ENCODE results near the gene SRGAP1. TPM values are rescaled to one million over a fixed set of nuclear protein-coding genes. Genes with fewer than 3 reads are reported as not detected.

The SRGAP1 gene
- total and polyA plus RNA-seq, 8 donors = 0.70 to 37.9 (median 9.8) TPM

- intact Hi-C loops (cut with DNase I; ENCODE audit: low total_unique reads) = no loop called here
- TF ChIP-seq CTCF (IDR thresholded peaks at IDR 0.05) (no peak), POLR2AphosphoS5 (IDR thresholded peaks at IDR 0.05) (no peak), POLR2A (IDR thresholded peaks at IDR 0.05) (no peak), EP300 (IDR thresholded peaks at IDR 0.05) (no peak)
- 69 to 82% (median 75%) methylated on average over 4 of the region's 4 CpGs for WGBS, 5 donors
- DNase-seq = no peak
- no peaks in the 10 kb centered on the region for H3K9me3 ChIP-seq
- no peak overlapping the region for H3K27ac ChIP-seq
- peaks cover 6 to 37% (median 25%) of the 10 kb centered on the region in 4 donors for H3K36me3 ChIP-seq
- peaks cover 0 to 10% (median 7%) of the 10 kb centered on the region in 4 donors for H3K4me1 ChIP-seq
- H3K27me3 ChIP-seq = no peaks in the 10 kb centered on the region
- H3K4me3 ChIP-seq = no peak overlapping the region
These were observed 34.9 kb upstream of the SRGAP1 start for GRCh38 chr12:63809566-63809965.

- intact Hi-C loops (cut with DNase I; ENCODE audit: low total_unique reads) = no loop called here
- Histone ChIP-seq H3K36me3 (peaks cover 6 to 32% (median 22%) of the 10 kb centered on the region in 4 donors), H3K4me3 (no peak overlapping the region), H3K27me3 (no peaks in the 10 kb centered on the region), H3K9me3 (no peaks in the 10 kb centered on the region), H3K4me1 (peaks cover 0 to 5% (median 2%) of the 10 kb centered on the region in 4 donors), H3K27ac (no peak overlapping the region)
- no peak for DNase-seq
- TF ChIP-seq EP300 (IDR thresholded peaks at IDR 0.05) (no peak), POLR2AphosphoS5 (IDR thresholded peaks at IDR 0.05) (no peak), POLR2A (IDR thresholded peaks at IDR 0.05) (no peak), CTCF (IDR thresholded peaks at IDR 0.05) (no peak)
- 66 to 73% (median 70%) methylated on average over 2 of the region's 2 CpGs for WGBS, 5 donors
These were observed 33.2 kb upstream of the SRGAP1 start for GRCh38 chr12:63811334-63811733.

- no peak for DNase-seq
- TF ChIP-seq POLR2AphosphoS5 (IDR thresholded peaks at IDR 0.05) = no peak
- no peak for TF ChIP-seq EP300 (IDR thresholded peaks at IDR 0.05)
- TF ChIP-seq POLR2A (IDR thresholded peaks at IDR 0.05) = no peak
- Histone ChIP-seq H3K36me3 (peaks cover 6 to 29% (median 20%) of the 10 kb centered on the region in 4 donors), H3K4me1 (peaks cover 0 to under 1% (median 0%) of the 10 kb centered on the region in 4 donors), H3K27ac (no peak overlapping the region), H3K9me3 (no peaks in the 10 kb centered on the region), H3K4me3 (no peak overlapping the region), H3K27me3 (no peaks in the 10 kb centered on the region)
- WGBS, 5 donors = 84 to 91% (median 87%) methylated on average over 2 of the region's 2 CpGs
- intact Hi-C loops (cut with DNase I; ENCODE audit: low total_unique reads) = no loop called here
These were observed 32.7 kb upstream of the SRGAP1 start for GRCh38 chr12:63811755-63812154.

DNA sequence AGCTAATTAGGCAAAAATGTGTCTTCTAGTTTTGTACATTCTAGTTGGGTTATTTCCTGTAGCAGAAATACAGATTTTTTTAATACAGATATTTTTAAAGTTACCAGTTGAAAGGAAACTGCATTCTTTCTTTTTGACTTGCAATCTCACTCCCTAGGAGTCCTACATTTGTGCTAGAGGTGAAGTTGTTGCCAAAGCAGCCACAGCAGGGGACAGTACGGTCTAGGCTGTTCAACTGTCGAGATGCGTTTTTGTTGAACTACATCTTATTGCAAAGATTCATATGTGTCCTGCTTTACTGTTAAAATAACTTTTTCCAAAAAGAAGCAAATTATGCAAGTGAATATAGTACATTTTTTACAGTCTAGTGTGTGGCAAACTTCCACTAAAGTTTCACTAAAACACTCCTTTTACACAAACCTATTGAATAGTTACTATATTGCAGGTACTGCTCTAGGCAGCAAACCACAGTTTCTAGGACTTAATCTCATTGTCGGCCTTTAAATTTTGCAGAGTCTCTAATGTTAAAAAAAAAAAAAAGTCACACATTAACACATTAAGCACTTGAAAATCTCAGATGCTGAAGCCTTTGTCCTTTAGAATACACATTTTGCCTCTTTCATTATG lies 30.2 kb upstream of the SRGAP1 start:
- TF ChIP-seq POLR2A (IDR thresholded peaks at IDR 0.05) (no peak), CTCF (IDR thresholded peaks at IDR 0.05) (no peak), POLR2AphosphoS5 (IDR thresholded peaks at IDR 0.05) (no peak), EP300 (IDR thresholded peaks at IDR 0.05) (no peak)
- H3K4me1 ChIP-seq = no peaks in the 10 kb centered on the region
- no peak for DNase-seq
- no peak overlapping the region for H3K27ac ChIP-seq
- no peak overlapping the region for H3K4me3 ChIP-seq
- peaks cover 0 to 14% (median 5%) of the 10 kb centered on the region in 4 donors for H3K9me3 ChIP-seq
- intact Hi-C loops (cut with DNase I; ENCODE audit: low total_unique reads) = no loop called here
- no peaks in the 10 kb centered on the region for H3K27me3 ChIP-seq
- WGBS, 5 donors = 66 to 77% (median 72%) methylated on average over 4 of the region's 4 CpGs
- peaks cover 0 to 4% (median 4%) of the 10 kb centered on the region in 4 donors for H3K36me3 ChIP-seq

DNA sequence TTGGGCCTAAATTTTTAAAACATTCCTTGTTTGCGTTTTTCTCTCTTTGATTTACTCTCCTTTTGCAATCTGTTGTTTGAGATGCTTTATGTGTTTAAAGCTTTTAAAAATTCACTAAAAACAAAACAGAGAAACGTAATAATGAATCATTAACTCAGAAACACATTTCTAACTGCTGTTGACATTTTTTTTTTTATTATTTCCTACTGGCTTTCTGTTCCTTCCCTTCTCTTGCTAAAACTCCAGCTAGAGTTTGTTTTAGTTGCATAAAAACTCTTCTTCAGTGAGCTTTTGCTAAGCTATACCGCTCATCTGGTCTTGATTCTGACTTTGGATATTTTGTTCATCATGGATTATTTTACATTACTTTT lies 29.0 kb upstream of the SRGAP1 start:
- Histone ChIP-seq H3K9me3 (peaks cover 0 to 19% (median 5%) of the 10 kb centered on the region in 4 donors), H3K27me3 (no peaks in the 10 kb centered on the region), H3K4me1 (no peaks in the 10 kb centered on the region), H3K36me3 (no peaks in the 10 kb centered on the region), H3K4me3 (no peak overlapping the region), H3K27ac (no peak overlapping the region)
- intact Hi-C loops (cut with DNase I; ENCODE audit: low total_unique reads) = no loop called here
- no peak for DNase-seq
- WGBS, 5 donors = 81 to 86% (median 82%) methylated on average over 3 of the region's 3 CpGs
- TF ChIP-seq EP300 (IDR thresholded peaks at IDR 0.05) (no peak), POLR2A (IDR thresholded peaks at IDR 0.05) (no peak), POLR2AphosphoS5 (IDR thresholded peaks at IDR 0.05) (no peak), CTCF (IDR thresholded peaks at IDR 0.05) (no peak)

Data from stomach (tissue), 9 donors.